IMR-90 (cell line): ENCODE measurements around the gene CTSF.

Experiments
- POLR2A ChIP-seq: IDR thresholded peaks from 2 replicates; pipeline ENCODE4 v1.6.1; 2012; ENCODE audit warnings: mild to moderate bottlenecking, low read depth, low read length
- TF ChIP-seq, protein P1 (sequence below): conservative IDR thresholded peaks from 2 replicates; pipeline ENCODE4 v1.5.1; 2012; ENCODE audit warnings: mild to moderate bottlenecking, low read depth, low read length, improper control_type of control experiment

DNA sequence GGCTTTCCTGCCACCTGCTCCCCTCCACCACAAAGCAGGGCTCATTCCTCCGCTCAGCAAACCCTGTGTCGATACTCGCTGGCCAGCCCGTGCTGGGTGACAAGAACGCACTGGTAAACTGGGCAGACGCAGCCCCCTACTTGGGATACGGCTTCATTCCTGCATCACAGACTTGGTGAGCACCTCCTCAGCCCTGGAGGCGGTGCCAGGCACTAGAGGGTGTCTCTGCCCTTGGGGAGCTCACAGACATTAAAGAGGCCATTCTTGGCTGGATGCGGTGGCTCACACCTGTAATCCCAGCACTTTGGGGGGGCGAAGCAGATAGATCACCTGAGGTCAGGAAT, 28.6 kb downstream of the CTSF start:
- TF ChIP-seq, protein P1, sequence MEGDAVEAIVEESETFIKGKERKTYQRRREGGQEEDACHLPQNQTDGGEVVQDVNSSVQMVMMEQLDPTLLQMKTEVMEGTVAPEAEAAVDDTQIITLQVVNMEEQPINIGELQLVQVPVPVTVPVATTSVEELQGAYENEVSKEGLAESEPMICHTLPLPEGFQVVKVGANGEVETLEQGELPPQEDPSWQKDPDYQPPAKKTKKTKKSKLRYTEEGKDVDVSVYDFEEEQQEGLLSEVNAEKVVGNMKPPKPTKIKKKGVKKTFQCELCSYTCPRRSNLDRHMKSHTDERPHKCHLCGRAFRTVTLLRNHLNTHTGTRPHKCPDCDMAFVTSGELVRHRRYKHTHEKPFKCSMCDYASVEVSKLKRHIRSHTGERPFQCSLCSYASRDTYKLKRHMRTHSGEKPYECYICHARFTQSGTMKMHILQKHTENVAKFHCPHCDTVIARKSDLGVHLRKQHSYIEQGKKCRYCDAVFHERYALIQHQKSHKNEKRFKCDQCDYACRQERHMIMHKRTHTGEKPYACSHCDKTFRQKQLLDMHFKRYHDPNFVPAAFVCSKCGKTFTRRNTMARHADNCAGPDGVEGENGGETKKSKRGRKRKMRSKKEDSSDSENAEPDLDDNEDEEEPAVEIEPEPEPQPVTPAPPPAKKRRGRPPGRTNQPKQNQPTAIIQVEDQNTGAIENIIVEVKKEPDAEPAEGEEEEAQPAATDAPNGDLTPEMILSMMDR: no peak
- TF ChIP-seq POLR2A: no peak
